Fibroblast of lung (primary cell): ENCODE measurements around the gene MAP2K5.

Experiments used
- EZH2 ChIP-seq: IDR thresholded peaks from 2 replicates; pipeline ENCODE4 v1.5.1; 2012; ENCODE audit warnings: low read length, control low read depth, mild to moderate bottlenecking; ENCODE audit errors: missing control alignments
- TF ChIP-seq, protein P1 (sequence below), 2 donors: IDR thresholded peaks in 1 of 2; conservative IDR thresholded peaks in 1 of 2; 1 replicate in 1 of 2; 2 replicates in 1 of 2; pipeline ENCODE4 v1.5.1; 2011 to 2012; ENCODE audit warnings: low read length in 2 of 2, control low read depth in 1 of 2, inconsistent platforms in 1 of 2, low read depth in 1 of 2, mild to moderate bottlenecking in 1 of 2

DNA sequence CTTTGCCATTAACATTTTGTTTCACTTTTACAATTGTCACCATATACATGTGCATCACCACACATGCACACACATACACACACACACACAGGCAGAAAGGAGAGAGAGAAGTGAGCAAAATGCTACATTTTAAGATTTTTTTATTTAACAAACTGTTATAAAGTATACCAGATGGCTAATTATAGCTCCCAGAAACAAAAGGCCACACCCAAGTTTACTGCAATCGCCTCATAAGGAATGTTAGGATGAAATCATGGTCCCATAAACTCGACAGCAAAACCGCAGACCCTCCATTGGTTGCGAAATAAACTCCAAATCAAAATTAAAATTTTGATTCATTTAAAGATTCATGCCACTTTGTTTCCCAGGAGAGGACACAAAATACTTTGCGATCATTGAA lies 37.7 kb upstream of the MAP2K5 start:
- TF ChIP-seq, protein P1, sequence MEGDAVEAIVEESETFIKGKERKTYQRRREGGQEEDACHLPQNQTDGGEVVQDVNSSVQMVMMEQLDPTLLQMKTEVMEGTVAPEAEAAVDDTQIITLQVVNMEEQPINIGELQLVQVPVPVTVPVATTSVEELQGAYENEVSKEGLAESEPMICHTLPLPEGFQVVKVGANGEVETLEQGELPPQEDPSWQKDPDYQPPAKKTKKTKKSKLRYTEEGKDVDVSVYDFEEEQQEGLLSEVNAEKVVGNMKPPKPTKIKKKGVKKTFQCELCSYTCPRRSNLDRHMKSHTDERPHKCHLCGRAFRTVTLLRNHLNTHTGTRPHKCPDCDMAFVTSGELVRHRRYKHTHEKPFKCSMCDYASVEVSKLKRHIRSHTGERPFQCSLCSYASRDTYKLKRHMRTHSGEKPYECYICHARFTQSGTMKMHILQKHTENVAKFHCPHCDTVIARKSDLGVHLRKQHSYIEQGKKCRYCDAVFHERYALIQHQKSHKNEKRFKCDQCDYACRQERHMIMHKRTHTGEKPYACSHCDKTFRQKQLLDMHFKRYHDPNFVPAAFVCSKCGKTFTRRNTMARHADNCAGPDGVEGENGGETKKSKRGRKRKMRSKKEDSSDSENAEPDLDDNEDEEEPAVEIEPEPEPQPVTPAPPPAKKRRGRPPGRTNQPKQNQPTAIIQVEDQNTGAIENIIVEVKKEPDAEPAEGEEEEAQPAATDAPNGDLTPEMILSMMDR (conservative IDR thresholded peaks at IDR 0.05 in 1 of 2, IDR thresholded peaks at IDR 0.05 in 1 of 2; ENCODE audit: low read depth in 1 of 2, low read length in 2 of 2) = no peak
- TF ChIP-seq EZH2 = no peak
